ENCODE data around the gene HTR3A.
"Not testable (repeated sequence)": the region's sequence is repeated elsewhere in the genome, so short reads cannot be mapped to it uniquely, and the experiment has no call there.

The HTR3A gene

DNA sequence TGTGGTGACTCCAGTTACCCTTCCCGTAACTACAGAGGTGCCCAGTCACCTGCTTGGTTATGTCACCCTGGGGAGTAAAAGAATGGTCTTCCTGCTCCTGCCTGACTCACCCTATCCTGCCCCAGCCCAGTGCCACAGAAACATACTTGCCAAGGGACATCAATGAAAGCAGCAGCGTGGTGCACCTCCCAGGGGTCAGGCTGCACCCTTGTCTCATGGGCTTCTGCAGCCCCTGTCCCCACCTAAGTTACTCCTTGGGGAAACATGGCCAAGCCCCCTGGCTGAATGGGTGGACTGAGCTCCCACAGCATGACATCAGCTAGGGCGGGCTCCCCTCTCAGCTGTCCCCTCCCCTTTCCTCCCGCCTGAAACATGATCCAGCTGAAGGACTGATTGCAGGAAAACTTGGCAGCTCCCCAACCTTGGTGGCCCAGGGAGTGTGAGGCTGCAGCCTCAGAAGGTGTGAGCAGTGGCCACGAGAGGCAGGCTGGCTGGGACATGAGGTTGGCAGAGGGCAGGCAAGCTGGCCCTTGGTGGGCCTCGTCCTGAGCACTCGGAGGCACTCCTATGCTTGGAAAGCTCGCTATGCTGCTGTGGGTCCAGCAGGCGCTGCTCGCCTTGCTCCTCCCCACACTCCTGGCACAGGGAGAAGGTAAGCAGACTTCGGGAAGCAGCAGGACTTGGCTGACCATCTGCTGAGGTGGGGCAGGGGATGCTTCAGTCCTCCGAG, at the start of gene HTR3A:
Gene HTR3A, plus strand, starts transcription at position 368 of the 730 bp plus-strand sequence. Its CDS starts 218 bp downstream, at position 586.
- no peak for DNase-seq

DNA sequence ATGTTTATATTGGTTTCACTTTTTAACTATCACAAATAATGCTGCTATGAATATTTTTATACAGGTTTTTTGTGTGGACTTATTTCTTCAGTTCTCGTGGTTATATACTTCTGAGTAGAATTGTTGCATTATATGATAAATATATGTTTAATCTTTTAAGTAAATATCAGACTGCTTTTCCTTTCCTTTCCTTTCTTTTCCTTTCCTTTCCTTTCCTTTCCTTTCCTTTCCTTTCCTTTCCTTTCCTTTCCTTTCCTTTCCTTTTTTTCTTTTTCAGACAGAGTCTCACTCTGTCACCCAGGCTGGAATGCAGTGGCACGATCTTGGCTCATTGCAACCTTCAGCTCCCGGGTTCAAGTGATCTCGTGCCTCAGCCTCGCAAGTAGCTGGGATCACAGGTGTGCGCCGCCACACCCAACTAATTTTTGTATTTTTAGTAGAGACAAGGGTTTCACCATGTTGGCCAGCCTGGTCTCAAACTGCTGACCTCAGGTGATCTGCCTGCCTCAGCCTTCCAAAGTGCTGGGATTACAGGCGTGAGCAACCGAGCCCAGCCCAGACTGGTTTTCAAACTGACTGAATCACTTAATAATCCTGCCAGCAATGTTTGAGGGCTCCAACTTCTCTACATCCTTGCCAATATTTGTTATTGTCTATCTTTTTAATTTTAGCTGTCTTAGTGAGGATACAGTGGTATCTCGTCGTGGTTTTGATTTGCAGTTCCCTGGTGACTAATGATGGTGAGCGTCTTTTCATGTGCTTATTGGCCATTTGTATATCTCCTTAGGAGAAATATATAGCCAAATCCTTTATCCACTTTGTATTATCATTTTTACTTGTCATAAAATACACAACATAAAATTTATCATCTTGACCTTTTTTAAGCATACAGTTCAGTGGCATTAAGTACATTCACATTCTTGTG, 48.4 kb upstream of the HTR3A start:
- DNase-seq, result no peak

- DNase-seq, result no peak
Measured at GRCh38 chr11:113928311-113928710, 46.6 kb upstream of the HTR3A start.

DNA sequence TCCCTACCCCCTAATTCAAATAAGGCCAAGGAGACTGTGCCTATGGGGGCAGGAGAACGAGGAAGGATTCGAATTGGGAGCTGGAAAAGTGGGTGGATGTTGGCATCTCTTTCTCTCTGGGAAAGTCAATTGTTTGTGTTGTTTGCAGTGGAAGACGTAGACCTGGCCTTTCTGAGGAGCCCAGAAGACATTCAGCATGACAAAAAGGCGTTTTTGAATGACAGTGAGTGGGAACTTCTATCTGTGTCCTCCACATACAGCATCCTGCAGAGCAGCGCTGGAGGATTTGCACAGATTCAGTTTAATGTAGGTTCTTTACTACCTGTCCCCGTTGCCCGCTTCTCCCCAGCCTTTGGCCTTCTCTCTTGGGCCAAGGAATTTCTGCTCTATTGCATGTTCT, 42.1 kb upstream of the HTR3A start:
- no peak for DNase-seq

GRCh38 chr11:113934193-113934592, 40.7 kb upstream of the HTR3A start:
- DNase-seq, result not testable (repeated sequence)

GRCh38 chr11:113934761-113935160, 40.1 kb upstream of the HTR3A start:
- DNase-seq, result no peak

DNA sequence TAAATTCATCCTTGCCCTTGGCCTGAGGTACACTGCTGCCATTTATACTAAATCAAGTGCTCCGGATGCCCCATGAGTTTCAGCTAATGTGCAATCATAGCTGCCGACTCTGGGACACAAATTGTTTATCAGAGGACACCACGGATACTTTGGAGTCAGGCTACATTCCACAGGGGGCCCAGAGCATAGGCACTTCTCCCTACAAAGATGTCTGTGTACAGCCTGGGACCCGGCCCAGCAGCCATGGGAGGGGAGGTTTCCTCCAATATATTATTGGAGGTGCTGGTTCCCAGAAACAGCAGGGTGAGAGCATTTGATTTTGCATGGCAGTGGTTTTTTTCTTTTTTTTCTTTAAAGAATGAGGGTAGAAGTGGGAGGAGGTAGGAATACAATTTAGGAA, 39.0 kb upstream of the HTR3A start:
- no peak for DNase-seq

DNA sequence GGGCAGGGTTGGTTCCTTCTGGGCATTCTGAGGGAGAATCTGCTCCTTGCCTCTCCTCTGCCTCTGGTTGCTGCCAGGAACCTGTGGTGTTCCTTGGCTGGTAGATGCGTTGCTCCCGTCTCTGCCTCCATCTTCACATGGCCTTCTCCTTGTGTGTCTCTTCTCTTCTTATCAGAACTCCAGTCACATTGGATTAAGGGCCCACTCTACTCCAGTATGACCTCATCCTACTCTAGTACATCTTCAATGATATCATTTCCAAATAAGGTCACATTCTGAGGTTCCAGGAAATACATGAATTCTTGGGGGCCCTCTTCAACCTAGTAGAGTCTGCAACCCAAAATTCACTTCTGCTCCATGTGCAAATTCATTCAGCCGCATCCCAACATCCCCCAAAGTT, 37.0 kb upstream of the HTR3A start:
- no peak for DNase-seq

GRCh38 chr11:113942256-113942655, 32.7 kb upstream of the HTR3A start:
- no peak for DNase-seq

- DNase-seq, result not testable (repeated sequence)
Measured at GRCh38 chr11:113946162-113946561, 28.7 kb upstream of the HTR3A start.

DNA sequence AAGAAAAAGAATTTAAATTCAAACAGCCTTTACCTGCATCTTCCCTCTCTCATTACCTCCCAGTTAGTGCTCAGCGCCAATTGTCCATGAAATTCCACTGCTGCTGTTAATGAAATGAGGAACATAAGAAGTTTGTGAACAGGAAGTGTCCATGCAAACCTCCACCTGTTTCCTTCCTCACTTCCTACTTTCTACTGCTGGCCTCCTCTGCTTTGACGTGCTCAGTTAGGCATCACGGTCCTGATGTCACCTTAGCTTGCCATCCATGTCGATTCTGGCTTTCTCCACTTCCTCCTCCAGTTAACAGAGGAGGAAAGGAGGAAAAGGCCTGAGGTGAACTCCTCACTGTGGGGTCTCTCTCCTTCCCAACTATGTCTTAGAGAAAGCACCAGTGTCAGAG, 26.9 kb upstream of the HTR3A start:
- no peak for DNase-seq

DNA sequence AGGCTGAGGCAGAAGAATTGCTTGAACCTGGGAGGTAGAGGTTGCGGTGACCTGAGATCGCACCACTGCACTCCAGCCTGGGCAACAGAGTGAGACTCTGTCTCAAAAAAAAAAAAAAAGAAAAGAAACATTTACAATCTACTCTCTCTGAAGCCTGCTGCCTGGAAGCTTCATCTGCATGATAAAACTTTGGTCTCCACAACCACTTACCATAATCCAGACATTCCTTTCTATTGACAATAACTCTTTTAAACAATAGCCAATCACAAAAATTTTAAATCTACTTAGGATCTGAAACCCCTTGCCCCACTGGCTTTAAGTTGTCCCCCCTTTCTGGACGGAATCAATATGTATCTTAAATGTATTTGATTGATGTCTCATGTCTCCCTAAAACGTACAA, 25.0 kb upstream of the HTR3A start:
- no peak for DNase-seq

DNA sequence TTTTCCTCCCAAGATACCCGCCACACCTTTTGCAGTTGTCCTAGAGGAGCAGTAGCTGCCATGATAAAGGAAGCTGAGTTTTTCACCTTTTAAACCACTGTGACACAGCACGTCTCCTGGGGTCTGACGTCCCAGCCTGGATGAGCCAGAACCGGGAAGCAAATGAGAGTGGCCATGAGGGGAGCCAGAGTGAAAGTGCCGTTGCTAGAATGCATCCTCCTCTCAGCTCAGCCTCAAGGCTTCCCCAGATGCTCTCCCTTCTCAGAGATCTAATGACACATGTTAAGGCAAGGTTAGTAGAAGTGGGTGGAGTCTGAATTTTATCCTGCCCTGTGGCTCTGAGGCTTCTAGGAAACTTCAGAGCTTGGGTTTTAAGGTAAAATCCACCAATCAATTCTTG, 23.4 kb upstream of the HTR3A start:
- DNase-seq, result no peak

DNA sequence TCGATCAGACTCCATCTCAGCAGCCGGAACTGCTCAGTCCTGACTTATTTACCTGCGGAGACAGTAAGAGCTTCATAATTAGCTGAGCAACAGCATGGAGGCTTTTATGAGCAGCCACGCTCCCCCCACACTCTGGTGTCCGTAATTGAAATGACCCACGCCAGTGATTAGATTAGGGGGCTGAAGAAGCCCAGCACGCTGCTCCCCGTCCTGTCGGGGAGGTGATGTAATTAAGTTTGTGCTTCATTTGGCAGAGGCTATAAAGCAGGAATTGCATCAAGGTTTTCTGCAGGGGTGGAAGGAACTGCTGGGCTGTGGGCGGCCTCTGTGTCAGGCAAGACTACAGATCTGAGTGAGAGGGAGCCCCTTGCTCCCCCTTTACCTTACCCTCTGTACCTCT, 22.8 kb upstream of the HTR3A start:
- DNase-seq, result no peak

DNA sequence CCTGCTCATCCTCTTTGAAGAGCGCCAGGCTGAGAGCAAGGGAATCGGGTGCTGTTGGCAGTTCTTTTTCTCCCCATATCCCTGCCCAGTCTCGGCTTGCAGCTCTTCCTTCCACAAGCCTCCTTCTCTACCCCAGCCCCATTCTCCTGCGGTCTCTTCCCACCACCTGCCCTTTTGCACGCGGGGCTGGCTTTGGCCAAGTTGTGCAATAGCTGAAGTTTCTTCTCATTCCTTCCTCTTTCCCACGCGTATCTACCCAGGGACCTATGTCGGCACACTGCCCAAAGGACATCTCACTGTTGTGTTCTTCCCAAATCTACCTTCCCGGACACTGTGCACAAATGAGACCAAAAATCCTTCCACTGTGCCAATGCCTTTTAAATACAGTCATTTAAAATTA, 22.3 kb upstream of the HTR3A start:
- no peak for DNase-seq

GRCh38 chr11:113954235-113954634, 20.7 kb upstream of the HTR3A start:
- DNase-seq, result no peak

- no peak for DNase-seq
Measured at GRCh38 chr11:113956986-113957385, 17.9 kb upstream of the HTR3A start.

DNA sequence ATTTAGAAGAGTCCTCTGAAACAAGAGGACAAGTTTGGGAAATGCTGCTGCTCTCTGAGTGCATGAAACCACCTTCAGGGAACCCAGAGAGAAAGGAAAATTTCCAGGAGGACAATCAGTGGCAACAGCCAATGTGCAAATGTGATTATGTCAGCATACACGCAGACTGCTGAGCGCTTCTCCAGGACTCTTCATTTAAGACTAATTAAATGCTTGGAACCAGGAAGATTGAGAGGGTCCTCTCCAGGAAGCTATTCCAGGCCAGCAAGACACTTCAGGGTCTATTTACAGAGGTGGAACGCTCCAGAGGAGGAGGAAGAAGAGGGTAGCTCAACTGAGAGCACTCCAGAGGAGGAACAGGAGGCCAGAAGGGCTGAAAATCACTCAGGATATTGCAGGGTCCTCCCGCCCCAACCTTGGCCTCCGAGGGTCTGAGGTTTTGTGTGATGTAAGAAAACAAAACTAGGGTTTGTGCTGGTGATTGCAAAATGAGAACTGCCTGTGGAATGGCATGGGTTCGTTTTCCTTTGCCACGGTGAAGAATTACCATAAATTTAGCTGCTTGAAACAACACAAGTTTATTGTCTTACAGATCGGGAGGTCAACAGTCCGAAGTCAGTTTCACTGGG, 14.1 kb upstream of the HTR3A start:
- DNase-seq, result no peak

DNA sequence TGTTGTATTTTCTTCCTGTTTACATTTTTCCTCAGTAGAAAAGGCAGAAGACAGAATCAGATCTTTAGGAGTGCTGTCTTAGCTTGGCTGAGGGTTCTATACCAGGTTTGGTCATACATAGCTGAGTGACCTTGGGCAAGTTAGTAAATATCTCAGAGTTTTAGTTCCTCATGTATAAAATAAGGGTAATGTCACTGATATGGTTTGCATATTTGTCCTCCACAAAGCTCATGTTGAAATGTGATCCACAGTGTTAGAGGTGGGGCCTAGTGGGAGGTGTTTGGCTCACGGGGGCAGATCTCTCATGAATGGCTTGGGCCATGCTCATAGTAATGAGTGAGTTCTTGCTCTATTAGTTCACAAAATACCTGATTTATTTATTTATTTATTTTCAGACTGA, 7.5 kb upstream of the HTR3A start:
- DNase-seq, result no peak

DNA sequence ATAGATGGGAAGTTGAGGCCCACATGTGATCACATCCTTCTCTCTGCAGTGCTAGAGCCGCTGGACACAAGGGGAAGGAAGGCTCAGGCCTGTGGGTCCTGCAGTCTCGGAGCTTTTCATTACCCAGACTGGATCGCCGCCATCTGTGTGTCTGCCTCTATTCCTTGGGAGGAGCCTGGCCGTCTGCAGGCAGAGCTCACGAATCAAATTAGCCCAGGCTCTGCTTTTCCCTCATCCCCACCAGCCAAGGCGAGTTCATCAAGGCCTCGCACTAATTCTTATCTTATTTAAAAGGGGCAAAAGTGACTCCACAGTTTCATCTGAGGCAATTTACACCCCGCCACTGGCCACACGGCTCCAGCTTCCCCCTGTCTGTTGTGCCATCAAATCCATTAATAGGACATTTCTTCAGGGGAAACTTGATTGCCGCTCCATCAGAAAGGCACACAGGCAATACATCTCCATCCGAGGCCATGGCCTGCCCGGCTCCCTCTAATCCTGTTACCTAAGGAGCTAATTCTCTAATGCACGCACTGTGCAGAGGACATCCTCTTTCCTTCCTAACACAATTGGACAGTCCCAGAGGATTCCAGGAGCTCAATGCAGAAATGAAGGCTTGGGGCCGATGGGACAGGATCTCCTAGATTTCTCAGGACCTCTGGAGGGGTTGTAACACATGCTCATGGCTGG, 3.3 kb upstream of the HTR3A start:
- no peak for DNase-seq

DNA sequence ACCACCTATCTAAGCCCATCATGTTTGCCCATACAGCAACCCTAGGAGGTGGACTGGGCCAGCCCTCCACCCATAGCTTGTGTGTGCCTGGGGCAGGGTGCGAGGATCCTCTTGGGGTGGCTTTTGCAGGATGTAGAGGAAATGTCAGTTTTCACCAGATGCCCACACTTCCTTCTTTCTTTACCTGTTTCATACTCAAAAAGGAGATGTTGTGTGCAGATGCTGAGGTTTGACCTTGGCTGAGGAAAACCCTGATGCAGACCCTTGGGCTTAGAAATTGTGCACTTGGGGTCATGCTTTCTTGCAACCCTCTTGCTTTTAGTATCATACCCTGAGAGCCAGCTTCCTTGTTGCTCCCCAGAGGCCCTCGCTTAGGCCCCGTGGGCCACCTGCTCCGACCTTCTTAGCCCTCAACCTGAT, 2.2 kb downstream of the HTR3A start:
- no peak for DNase-seq

- no peak for DNase-seq
Measured at GRCh38 chr11:113977701-113978100, 2.8 kb downstream of the HTR3A start.

DNA sequence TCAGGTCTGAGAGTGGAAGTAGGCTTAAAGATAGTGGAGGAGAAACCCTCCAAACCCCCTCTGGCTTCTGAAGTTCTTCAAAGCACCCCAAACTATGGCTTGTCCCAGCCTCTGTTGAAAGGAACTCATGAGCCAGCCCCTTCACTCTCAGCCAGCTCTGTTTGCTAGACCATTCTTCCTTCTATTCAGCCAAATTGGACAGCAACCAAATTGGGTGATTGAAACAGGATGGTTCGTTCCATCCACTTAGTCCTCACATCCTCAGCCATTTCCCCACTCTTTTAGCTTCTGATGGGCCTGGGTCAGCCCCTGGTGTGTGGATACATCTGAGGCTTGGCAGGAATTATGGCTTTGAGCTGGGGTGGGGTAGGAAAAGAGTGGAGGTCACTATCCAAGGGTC, 4.5 kb downstream of the HTR3A start:
- no peak for DNase-seq
